ENCODE measurements around the gene LRP2BP. TPM values are rescaled to one million over a fixed set of nuclear protein-coding genes. Genes with fewer than 3 reads are reported as not detected.
"Not testable (repeated sequence)": the region's sequence is repeated elsewhere in the genome, so short reads cannot be mapped to it uniquely, and the experiment has no call there.

LRP2BP gene
- total and polyA plus RNA-seq, 2 of the 13 experiments (the other 11 are each of a cell fraction or from before 2014, with no cell fraction given): 0.22 to 0.29 TPM

GRCh38 chr4:185332575-185333464, 62.9 kb downstream of the LRP2BP start (continued):
- TF ChIP-seq TOPORS (CRISPR knock-in tag; IDR thresholded peaks at IDR 0.05): no peak
- TF ChIP-seq GLI4 (CRISPR knock-in tag; IDR thresholded peaks at IDR 0.05; ENCODE audit: borderline replicate concordance): no peak
- TF ChIP-seq TCF7 (IDR thresholded peaks at IDR 0.05; ENCODE audit: low read depth): peak; percentile 93

DNA sequence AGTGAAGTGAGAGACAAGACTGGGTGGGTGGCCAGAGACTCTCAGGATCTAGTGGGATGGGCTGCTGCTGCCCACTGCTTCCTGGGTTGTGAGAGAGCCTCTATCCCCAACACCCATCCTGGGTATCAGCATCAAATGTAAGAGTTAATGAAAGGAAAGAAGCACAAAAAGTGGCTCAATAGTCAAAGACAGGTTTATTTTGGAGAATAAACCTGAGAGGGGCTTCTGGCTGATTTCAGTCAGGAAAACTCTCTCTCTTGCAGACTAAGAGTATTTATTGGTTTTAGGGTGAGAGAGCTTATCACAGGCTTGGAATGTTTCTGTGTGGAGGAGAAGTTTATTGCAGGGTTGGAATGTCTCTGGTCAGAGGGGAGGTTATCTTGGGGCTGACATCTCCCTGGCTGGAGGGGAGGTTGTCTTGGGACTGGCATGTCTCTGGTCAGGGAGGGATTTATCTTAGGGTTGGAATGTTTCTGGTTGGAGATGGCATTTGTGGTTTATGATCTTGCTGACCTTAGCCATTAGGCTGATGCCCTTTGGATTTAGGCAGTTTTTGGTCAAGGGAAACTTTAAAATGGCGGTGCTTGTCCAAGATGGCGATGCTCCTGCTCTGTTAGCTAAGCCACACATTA, 65.7 kb downstream of the LRP2BP start:
- CTCF ChIA-PET (ENCODE audit: low intra/inter-chr PET ratio, low total read pairs); BruUV-seq (replicated peaks); H3K4me3 ChIP-seq (replicated peaks in 1 of 3; ENCODE audit: insufficient read depth in 1 of 3, low read depth in 2 of 3, low read length in 3 of 3); H3K27me3 ChIP-seq (ENCODE audit: control insufficient read depth in 1 of 2, insufficient read depth in 2 of 2, low read length in 2 of 2); in situ Hi-C loops (cut with HindIII; ENCODE audit: extremely low pct_ligation_motif_present, low pct_unique_long_range_greater_than_20kb); FAIRE-seq; intact Hi-C loops (cut with micrococcal nuclease; ENCODE audit: unreplicated experiment); ATAC-seq; H2AFZ ChIP-seq (ENCODE audit: low read length); H3K4me2 ChIP-seq (ENCODE audit: low read depth, low read length); H4K20me1 ChIP-seq (ENCODE audit: insufficient read depth, low read length); H3K27ac ChIP-seq (ENCODE audit: extremely low read length, insufficient read depth, low read length); DNase-seq (ENCODE audit: low spot score); H3K9me3 ChIP-seq (ENCODE audit: low read length); H3K79me2 ChIP-seq (ENCODE audit: insufficient read depth, low read length); H3K9ac ChIP-seq (ENCODE audit: insufficient read depth, low read depth, low read length); POLR2A ChIA-PET: not testable (repeated sequence)
- Histone ChIP-seq H3K36me3 (replicated peaks in 1 of 2; ENCODE audit: control insufficient read depth in 1 of 2, insufficient read depth in 2 of 2, low read length in 2 of 2) (peaks cover 0 to 12% of the 10 kb centered on the region in 2 experiments; a peak in 1 of 5 replicates), H3K4me1 (ENCODE audit: insufficient read depth, low read length) (peaks cover 36% of the 10 kb centered on the region)
- 100% methylated on average over 2 of the region's 2 CpGs for WGBS (ENCODE audit: low lambda C conversion rate)
- peak; percentile 96 for TF ChIP-seq ZNF850 (CRISPR knock-in tag; conservative IDR thresholded peaks at IDR 0.05)

DNA sequence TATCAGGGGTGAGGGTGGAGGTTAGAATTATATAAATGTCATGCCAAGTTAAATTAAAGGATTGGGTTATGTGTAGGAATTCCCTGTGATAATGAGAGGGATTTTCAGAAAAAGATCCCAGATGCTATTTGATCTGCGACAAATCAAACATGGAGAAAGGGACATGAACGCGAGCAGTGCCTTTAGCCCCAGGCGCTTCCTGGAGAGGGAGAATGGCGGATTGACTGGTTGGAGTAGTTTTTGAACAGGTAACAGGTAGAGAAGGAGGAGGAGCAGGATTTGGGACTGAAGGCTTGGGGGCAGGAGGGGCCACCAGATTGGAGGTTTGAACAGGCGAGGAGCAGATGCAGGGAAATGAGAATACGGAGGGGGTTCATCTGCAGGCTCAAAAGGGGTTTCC, 67.1 kb downstream of the LRP2BP start:
- Histone ChIP-seq H3K27ac (ENCODE audit: extremely low read length, insufficient read depth, low read length) (no peak overlapping the region), H3K27me3 (ENCODE audit: control insufficient read depth in 1 of 2, insufficient read depth in 2 of 2, low read length in 2 of 2) (no peaks in the 10 kb centered on the region), H3K4me1 (ENCODE audit: insufficient read depth, low read length) (peaks cover 22% of the 10 kb centered on the region), H3K4me3 (replicated peaks in 1 of 3; ENCODE audit: insufficient read depth in 1 of 3, low read depth in 2 of 3, low read length in 3 of 3) (no peak overlapping the region), H3K4me2 (ENCODE audit: low read depth, low read length) (no peak overlapping the region), H3K79me2 (ENCODE audit: insufficient read depth, low read length) (no peaks in the 10 kb centered on the region), H4K20me1 (ENCODE audit: insufficient read depth, low read length) (no peaks in the 10 kb centered on the region), H2AFZ (ENCODE audit: low read length) (no peak overlapping the region), H3K9me3 (ENCODE audit: low read length) (0 out of 2 replicates have a peak, but pooled peaks cover 10% of the 10 kb centered on the region), H3K36me3 (replicated peaks in 1 of 2; ENCODE audit: control insufficient read depth in 1 of 2, insufficient read depth in 2 of 2, low read length in 2 of 2) (peaks cover 0 to 12% of the 10 kb centered on the region in 2 experiments; a peak in 1 of 5 replicates), H3K9ac (ENCODE audit: insufficient read depth, low read depth, low read length) (no peak overlapping the region)
- no peak for ATAC-seq
- no peak for FAIRE-seq
- POLR2A ChIA-PET: no interaction called here
- 92% methylated on average over 7 of the region's 7 CpGs for WGBS (ENCODE audit: low lambda C conversion rate)
- DNase-seq (ENCODE audit: low spot score): no peak
- in situ Hi-C loops (cut with HindIII; ENCODE audit: extremely low pct_ligation_motif_present, low pct_unique_long_range_greater_than_20kb): no loop called here
- intact Hi-C loops (cut with micrococcal nuclease; ENCODE audit: unreplicated experiment): no loop called here
- BruUV-seq (replicated peaks): no TSS peak
- CTCF ChIA-PET (ENCODE audit: low intra/inter-chr PET ratio, low total read pairs): no interaction called here
- no peak for TF ChIP-seq JUND (CRISPR knock-in tag; IDR thresholded peaks at IDR 0.05)

DNA sequence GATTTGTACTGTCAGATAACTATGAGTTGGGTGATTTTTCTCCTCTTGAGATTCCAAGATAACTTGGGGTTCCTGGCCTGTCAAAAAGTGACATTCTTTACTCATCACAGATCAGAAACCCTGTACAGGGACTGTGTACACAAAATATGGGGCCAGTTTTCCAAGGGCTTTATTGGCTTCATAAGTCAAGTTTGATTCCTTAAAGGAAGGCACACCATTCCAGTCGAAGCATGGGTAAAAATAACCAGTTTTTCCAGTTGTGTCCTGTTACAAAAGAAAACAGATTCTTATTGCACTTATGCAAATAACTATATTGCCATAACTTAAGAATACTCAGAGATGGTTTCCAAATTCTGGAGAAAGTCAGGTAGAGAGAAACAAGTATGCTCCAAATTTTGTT, 70.0 kb downstream of the LRP2BP start:
- BruUV-seq (replicated peaks); H3K4me2 ChIP-seq (ENCODE audit: low read depth, low read length); in situ Hi-C loops (cut with HindIII; ENCODE audit: extremely low pct_ligation_motif_present, low pct_unique_long_range_greater_than_20kb); H3K27me3 ChIP-seq (ENCODE audit: control insufficient read depth in 1 of 2, insufficient read depth in 2 of 2, low read length in 2 of 2); H3K27ac ChIP-seq (ENCODE audit: extremely low read length, insufficient read depth, low read length); H3K4me1 ChIP-seq (ENCODE audit: insufficient read depth, low read length); DNase-seq (ENCODE audit: low spot score); H2AFZ ChIP-seq (ENCODE audit: low read length); POLR2A ChIA-PET; H3K79me2 ChIP-seq (ENCODE audit: insufficient read depth, low read length); H4K20me1 ChIP-seq (ENCODE audit: insufficient read depth, low read length); H3K9me3 ChIP-seq (ENCODE audit: low read length); ATAC-seq; FAIRE-seq; H3K4me3 ChIP-seq (replicated peaks in 1 of 3; ENCODE audit: insufficient read depth in 1 of 3, low read depth in 2 of 3, low read length in 3 of 3); CTCF ChIA-PET (ENCODE audit: low intra/inter-chr PET ratio, low total read pairs); intact Hi-C loops (cut with micrococcal nuclease; ENCODE audit: unreplicated experiment); H3K9ac ChIP-seq (ENCODE audit: insufficient read depth, low read depth, low read length): not testable (repeated sequence)
- 94% methylated on average over 1 of the region's 1 CpG for WGBS (ENCODE audit: low lambda C conversion rate)
- H3K36me3 ChIP-seq (replicated peaks in 1 of 2; ENCODE audit: control insufficient read depth in 1 of 2, insufficient read depth in 2 of 2, low read length in 2 of 2): peaks cover 0 to 15% of the 10 kb centered on the region in 2 experiments; a peak in 2 of 5 replicates

Measured in HepG2 (cell line).